ENCODE results near the gene GLMN.

DNA sequence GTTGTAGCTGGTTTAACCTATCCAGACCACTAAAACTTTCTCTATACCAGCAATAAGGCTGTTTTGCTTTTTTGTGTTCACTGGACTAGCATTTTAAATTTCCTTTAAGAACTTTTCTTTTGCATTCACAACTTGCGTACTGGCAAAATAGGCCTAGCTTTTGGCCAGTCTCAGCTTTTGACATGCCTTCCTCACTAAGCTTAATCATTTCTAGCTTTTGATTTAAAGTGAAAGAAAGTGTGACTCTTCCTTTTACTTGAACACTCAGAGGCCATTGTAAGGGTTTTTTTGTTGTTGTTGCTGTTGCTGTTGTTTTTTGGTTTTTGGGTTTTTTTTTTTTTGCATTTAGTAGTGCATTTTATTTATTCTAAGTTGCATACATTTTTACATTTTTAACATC lies 15.2 kb upstream of the GLMN start:
- no peak for TF ChIP-seq POLR2A (IDR thresholded peaks at IDR 0.05)
- TF ChIP-seq, protein P1, sequence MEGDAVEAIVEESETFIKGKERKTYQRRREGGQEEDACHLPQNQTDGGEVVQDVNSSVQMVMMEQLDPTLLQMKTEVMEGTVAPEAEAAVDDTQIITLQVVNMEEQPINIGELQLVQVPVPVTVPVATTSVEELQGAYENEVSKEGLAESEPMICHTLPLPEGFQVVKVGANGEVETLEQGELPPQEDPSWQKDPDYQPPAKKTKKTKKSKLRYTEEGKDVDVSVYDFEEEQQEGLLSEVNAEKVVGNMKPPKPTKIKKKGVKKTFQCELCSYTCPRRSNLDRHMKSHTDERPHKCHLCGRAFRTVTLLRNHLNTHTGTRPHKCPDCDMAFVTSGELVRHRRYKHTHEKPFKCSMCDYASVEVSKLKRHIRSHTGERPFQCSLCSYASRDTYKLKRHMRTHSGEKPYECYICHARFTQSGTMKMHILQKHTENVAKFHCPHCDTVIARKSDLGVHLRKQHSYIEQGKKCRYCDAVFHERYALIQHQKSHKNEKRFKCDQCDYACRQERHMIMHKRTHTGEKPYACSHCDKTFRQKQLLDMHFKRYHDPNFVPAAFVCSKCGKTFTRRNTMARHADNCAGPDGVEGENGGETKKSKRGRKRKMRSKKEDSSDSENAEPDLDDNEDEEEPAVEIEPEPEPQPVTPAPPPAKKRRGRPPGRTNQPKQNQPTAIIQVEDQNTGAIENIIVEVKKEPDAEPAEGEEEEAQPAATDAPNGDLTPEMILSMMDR (IDR thresholded peaks at IDR 0.05) = no peak

Data from right lobe of liver (tissue), 4 donors.